PFSK-1 (cell line): ENCODE data around the gene CSF1R.

ENCODE experiments used
- FOXP2 ChIP-seq: optimal IDR thresholded peaks from 2 replicates; pipeline ENCODE3; 2011; ENCODE audit warnings: borderline replicate concordance, control low read depth, inconsistent platforms; ENCODE audit not compliant: insufficient read depth; ENCODE audit errors: extremely low read length, extremely low read depth
- POLR2AphosphoS5 ChIP-seq: IDR thresholded peaks from 2 replicates; pipeline ENCODE4 v1.6.1; 2012; ENCODE audit warnings: low read depth, mild to moderate bottlenecking, control low read depth, low read length, moderate library complexity
- SIN3A ChIP-seq: IDR thresholded peaks from 2 replicates; pipeline ENCODE4 v1.6.1; 2012; ENCODE audit warnings: mild to moderate bottlenecking, low read length, moderate library complexity, borderline replicate concordance; ENCODE audit not compliant: insufficient read depth
- TAF1 ChIP-seq: IDR thresholded peaks from 2 replicates; pipeline ENCODE4 v1.6.1; 2012; ENCODE audit warnings: low read length, control low read depth, borderline replicate concordance; ENCODE audit not compliant: insufficient read depth
- TF ChIP-seq, protein P1 (sequence below), 2 experiments: IDR thresholded peaks; 2 replicates each; pipeline versions ENCODE4 v1.6.1 to v1.8.0; 2011 to 2012; ENCODE audit warnings: low read depth in 2 of 2, low read length in 2 of 2, control low read depth in 1 of 2, inconsistent platforms in 1 of 2, mild to moderate bottlenecking in 1 of 2, moderate library complexity in 1 of 2; ENCODE audit not compliant: insufficient read depth in 1 of 2

DNA sequence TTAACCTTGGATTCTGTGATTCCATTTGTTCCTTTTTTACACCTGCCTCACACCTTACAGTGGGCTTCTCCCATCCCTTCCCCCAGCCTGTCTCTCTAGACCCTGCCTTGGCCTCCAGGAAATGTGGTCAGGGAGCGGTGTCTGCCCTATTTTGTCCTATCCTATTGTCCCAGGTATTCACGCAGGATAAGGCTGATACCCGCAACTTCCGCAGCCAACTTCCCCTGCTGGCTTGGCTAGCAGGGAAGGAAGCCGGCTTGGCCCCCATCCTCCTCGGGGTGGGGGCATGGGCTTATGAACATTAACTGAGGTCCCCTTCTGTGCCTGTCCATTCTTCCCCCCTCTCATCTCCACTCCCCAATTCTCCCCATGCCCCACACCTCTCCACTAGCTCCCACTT lies 3.5 kb downstream of the CSF1R start:
- TF ChIP-seq POLR2AphosphoS5 (no peak), TAF1 (no peak), SIN3A (no peak), FOXP2 (no peak)
- TF ChIP-seq, protein P1, sequence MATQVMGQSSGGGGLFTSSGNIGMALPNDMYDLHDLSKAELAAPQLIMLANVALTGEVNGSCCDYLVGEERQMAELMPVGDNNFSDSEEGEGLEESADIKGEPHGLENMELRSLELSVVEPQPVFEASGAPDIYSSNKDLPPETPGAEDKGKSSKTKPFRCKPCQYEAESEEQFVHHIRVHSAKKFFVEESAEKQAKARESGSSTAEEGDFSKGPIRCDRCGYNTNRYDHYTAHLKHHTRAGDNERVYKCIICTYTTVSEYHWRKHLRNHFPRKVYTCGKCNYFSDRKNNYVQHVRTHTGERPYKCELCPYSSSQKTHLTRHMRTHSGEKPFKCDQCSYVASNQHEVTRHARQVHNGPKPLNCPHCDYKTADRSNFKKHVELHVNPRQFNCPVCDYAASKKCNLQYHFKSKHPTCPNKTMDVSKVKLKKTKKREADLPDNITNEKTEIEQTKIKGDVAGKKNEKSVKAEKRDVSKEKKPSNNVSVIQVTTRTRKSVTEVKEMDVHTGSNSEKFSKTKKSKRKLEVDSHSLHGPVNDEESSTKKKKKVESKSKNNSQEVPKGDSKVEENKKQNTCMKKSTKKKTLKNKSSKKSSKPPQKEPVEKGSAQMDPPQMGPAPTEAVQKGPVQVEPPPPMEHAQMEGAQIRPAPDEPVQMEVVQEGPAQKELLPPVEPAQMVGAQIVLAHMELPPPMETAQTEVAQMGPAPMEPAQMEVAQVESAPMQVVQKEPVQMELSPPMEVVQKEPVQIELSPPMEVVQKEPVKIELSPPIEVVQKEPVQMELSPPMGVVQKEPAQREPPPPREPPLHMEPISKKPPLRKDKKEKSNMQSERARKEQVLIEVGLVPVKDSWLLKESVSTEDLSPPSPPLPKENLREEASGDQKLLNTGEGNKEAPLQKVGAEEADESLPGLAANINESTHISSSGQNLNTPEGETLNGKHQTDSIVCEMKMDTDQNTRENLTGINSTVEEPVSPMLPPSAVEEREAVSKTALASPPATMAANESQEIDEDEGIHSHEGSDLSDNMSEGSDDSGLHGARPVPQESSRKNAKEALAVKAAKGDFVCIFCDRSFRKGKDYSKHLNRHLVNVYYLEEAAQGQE (IDR thresholded peaks at IDR 0.05; ENCODE audit: insufficient read depth in 1 of 2, low read depth in 2 of 2, low read length in 2 of 2), result no peak
